NCI-H1694 treated with DMSO at 0.1 percent for 48 hours (cell line): ENCODE data around the gene SUMO3.

Experiments used
- DNase-seq: peaks from one replicate; lab custom pipeline; 2025; lab: John Stamatoyannopoulos, UW

SUMO3 gene

DNA sequence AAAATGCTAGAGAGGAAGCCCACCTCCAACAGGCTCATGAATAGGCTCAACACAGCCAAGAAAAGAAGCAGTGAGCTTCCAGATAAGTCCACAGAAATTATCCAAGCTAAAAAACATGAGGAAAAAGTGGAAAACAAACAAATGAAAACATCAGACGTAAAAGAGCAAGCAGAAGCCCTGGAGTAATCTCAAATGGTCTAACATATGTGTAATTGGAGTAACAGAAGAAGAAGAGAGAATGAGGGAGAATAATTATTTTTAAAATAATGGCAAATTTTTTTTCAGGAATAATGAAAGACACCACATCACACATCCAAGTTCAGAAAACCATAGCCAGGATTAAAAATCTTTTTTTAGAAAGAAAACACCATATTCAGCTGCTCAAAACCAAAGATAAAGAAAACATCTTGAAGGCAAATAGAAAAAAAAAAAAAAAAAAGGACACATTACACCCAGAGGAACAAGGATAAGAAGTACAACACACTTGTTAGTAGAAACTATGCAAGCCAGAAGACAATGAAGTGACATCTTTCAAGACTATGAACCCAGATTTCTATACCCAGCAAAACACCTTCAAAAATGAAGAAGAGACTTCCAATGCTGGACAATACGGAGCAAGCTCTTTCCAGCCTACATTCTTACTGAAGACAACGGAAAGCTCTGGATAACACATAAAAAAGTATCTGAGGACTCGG lies 10.6 kb upstream of the SUMO3 start:
- DNase-seq, result no peak

DNA sequence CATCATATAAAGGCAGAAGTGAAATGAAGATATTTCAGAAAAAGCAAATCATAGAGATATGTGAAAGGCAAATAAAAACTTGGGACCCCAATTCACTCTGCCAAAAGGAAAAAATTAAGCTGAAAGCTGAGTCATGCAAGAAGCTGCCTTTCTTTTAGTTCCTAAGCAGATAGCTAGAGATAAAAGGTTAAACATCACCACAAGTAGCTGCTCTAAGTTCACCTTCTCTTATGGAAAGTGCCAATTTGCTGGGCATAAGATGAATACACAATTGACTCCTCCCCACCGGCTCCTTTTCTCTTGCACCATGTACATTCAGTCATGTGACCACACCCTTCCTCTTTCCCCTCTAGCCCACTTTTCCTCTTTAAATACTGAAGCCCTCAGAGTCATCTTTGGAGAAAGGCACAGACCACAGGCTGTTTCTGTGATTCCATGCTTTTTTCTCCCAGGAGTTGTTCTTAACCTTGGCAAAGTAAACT lies 5.4 kb upstream of the SUMO3 start:
- no peak for DNase-seq

DNA sequence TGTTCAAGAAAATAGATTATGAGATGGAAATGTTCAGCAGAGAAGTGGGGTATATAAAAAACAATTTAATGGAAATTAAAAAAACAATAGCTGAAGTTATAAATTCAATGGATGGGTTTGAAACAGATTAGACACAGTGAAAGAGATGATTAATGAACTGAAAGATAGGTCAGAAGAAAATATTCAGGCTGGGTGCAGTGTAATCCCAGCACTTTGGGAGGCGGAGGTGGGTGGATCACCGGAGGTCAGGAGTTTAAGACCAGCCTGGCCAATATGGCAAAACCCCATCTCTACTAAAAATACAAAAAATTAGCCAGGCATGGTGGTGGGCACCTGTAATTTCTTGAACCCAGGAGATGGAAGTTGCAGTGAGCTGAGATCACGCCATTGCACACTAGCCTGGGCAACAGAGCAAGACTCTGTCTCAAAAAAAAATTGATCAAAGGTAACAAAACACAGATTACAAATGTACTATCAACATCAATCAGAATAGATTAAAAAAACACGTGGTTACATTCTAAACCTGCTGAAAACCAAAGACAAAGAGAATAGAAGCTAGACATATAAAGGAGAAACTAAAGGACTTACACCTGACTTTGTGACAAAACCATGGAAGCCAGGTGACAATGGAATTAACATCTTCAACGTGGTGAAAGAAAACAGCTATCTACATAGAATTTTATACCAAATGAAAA lies 4.8 kb upstream of the SUMO3 start:
- DNase-seq, result no peak

GRCh38 chr21:44820851-44821250 lies 3.0 kb upstream of the SUMO3 start:
- DNase-seq, result no peak

DNA sequence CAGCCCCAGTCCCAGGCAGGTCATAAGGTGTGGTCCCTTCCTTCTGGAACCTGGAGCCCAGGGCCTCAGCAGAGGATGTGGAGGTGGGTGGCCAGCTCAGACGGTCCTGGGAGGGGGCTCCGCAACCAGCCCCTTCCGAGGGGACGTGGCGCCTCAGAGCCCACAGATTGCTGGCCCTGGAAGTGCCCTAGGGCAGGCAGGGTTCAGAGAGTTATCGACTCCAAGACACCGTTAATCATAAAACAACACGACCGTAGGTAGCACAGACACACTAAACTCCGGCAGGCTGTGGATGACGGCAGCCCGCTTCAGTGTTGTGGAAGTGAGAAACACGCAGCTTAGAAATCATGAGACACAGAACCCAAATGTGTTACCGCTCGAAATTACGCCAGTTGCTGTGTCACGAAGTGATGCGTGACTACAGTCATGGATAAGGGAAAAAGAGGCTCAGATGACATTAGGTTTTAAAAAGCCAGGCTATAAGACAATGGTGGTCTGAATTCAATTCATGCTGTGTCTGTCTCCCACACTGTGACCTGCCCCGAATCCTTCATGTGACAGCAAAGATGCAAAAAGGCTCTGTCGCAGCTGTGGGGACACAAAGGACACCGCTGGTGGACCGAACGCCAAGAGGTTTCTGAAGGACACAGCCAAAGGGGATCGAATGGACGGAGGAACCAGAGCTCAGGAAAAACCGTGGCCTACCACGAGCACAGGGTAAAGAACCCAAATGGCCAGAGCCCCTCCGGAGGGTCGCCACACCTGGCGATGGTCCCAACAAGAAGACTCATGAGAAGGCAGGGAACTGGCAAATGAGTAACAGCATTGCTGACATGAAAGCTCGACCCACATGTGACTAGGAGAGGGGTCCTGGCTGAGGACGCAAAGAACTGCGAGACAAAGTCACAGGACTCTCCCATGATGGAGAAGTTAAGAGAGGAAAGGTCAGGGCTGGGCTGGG lies 1.7 kb upstream of the SUMO3 start:
- no peak for DNase-seq

DNA sequence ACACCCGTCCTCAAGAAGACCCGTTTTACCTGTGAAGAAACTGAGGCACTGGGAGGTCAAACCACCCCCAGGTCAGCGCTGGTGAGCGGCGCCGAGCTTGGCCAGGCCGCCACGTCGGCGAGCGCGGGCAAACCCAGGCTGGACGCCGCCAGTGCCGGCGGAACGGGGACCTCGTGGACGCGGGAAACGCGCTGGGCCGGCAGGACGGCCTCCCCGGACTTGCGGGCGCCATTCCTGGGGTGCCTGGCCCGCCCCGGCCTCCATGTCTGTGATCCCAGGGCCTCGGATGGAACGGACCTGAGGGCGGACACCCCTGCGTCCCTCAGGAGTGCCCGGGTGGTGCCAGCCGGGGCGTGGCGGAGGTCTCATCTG lies 764 bp upstream of the SUMO3 start:
- DNase-seq, result no peak

DNA sequence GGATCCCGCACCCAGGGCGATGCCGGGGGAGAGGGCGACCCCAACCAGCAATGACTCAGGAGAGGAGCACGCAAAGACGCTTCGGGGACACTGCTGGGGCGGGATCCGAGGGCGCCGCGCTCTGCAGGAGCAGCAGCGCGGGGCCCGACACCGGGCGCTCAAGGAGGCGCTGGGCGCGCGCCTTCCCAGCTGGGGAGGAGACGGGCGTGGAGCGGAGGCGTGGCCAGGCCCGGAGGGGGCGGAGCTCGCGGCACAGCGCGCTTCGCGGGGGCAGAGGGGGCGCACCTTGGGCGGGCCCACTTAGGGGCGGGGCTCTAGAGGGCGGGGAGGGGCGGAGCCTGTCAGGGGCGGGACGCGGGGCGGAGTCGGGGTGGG lies 369 bp downstream of the SUMO3 start:
- peak; percentile 35 for DNase-seq

GRCh38 chr21:44816761-44817505 lies 929 bp downstream of the SUMO3 start:
- no peak for DNase-seq

DNA sequence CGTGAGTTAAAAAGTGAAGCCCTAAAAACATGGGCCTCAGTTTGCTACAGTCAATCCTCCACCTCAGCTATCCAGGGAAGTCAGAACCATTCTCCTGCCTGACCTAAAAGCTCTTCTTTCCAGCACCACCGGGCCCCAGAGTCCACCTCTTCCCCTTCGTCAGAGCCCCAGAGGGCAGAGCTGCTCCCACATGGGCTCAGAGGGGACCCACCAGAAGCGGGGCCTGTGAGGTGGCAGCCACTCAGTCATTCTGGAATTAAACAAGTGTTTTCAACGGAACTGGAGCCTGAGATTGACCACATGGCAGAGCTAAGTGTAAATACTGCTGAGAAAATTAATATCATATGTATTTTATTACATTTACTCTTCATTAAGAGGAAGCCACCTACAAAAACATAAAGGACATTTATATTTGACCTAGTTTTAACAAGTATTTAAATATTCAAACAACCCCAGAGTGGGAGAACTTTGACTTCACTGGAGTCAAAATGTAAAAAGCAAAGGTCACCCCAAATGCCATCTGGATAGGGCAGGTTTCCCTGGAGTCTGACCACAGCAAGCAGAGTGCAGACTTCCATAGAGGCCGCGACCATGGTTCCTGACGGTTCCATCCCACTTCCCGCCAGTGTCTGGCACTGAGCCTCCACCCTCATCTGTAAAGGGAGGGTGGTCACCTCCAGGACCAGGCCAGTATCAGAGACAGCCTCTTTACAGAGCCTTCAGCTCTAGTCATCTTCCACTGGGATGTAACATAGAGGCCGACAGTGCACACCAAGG lies 1.8 kb downstream of the SUMO3 start:
- DNase-seq, result no peak

- no peak for DNase-seq
Measured at GRCh38 chr21:44815225-44815624, 2.6 kb downstream of the SUMO3 start.

GRCh38 chr21:44814498-44815023 lies 3.3 kb downstream of the SUMO3 start:
- no peak for DNase-seq

DNA sequence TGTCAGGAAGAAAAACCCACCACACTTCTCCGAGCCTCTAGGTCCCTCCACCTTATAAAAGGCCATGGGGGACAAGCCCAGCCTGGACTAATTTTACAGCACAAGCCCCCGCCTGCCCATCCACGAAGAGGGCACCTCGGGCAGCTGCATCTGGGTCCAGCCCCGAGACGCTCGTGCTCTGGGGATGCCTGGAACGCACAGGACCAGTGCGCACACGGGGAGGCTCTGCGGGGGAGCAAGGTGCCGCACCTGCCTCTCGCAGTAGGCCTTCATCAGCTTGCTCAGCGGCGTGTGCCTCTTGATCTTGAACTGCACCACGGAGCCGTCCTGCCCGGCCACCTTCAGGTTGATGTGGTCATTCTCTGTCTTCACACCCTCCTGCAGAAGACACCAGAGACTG lies 4.1 kb downstream of the SUMO3 start:
- DNase-seq, result no peak

GRCh38 chr21:44813149-44813548 lies 4.7 kb downstream of the SUMO3 start:
- DNase-seq, result no peak

GRCh38 chr21:44812640-44813039 lies 5.2 kb downstream of the SUMO3 start:
- DNase-seq, result no peak

DNA sequence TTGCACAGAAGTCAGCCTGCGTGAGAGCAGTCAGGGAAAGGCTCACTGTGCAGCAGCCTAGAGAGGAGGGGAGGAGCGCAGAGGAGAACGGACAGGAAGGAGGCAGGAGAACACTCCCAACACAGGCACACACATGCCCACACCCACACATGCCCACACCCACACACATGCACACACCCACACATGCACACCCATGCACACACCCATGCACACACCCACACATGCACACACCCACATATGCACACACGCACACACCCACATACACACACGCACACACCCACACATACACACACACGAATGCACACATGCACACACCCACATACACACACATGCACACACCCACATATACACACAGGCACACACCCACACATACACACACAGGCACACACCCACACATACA lies 7.1 kb downstream of the SUMO3 start:
- no peak for DNase-seq

DNA sequence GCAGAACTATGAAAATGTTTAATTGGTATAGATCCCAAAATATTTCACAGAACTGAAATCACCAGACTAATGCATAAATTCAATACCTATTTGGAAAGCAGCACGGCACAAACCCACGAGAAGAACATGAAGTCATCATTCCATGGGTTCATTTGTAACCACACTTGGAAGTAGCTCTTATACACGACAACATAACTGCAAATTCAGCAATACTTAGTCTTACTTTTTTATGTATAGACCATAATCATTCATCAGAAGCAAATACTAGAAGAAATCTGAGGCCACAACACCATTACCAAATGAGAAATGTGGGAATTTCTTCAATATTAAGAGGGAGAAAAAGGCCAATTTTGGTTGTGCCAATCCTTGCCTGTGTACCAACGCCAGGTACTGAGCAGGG lies 12.0 kb downstream of the SUMO3 start:
- DNase-seq, result no peak

- DNase-seq, result no peak
Measured at GRCh38 chr21:44805226-44805625, 12.6 kb downstream of the SUMO3 start.

DNA sequence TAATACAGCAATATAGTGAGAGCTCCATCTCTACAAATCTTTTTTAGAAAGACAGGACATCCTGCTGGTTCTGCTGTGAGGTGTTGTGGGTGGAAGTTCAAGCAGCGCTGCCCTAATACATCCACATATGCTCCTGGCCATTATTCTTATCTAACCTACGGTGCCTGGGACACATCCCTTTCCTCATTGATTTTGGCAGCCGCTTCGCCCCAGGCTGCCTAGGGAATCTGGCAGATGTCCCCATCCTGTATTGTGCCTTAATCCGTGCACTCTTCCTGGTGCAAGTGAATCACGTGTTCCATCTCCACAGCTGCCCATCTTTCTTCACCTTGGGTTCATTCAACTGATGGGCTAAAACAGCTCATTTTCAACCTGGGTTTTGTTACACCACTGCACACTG lies 13.1 kb downstream of the SUMO3 start:
- DNase-seq, result peak; percentile 32

DNA sequence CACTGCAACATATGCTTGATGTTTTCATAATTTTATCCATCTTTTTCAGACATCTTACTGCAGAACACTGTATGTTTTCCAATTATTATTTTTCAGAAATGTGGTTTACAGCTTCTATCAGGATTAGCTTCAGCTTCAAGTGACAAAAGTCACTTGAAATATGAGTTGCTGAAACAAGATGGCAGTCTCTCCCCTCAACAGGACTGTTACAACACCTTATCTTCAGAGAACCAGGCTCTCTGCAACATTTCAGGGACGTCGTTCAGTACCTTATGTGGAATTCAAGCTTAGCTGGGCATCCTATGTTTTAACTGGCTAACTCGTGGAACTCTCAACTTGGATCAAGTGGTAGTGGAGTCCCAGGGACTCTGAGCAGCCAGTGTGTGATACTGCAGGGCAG lies 14.2 kb downstream of the SUMO3 start:
- DNase-seq, result no peak

DNA sequence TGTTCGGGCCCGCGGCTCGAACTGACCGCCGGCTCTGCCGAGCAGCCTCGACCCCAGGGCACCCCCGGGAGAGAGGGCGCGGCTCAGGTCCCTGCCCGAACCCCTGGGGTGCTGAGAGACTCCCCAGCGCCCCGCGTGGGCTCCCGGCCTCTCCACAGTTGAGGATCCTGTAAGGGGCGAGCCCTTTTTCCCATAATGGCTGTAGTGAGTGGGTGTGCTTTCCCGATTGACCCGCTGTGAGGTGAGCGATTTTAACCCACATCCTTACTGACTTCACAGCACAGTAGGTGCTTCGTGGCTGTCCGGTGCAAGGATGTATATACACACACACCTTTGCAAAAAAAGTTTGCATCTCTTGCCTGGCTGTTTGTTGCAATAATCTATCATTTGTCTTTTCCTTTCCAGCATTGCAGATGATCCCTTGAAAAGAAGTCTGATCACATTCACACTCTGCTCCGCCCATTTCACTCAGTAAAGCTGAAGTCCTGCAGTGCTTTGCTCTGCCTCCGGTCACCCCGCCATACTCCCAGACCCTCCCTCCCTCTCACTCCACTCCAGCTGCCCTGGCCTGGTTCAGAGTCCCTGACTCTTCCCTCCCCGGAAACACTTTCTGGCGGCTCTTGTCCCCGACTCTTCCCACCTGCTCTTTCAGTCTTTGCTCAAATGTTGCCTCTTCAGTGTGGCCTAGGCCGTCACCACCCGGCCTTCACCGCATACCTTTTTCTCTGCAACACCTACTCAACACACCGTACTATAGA lies 15.3 kb downstream of the SUMO3 start:
- no peak for DNase-seq
